C1 segment of cervical spinal cord (tissue), 14 donors: ENCODE measurements around the gene LRP2.

Experiments used
- DNase-seq, 14 donors: peaks; one replicate each; lab custom pipeline; 2025; lab: John Stamatoyannopoulos, UW

LRP2 gene

GRCh38 chr2:169091761-169092519 is 270.4 kb downstream of the LRP2 start:
- no peak for DNase-seq

- no peak for DNase-seq
These were observed 271.1 kb downstream of the LRP2 start for GRCh38 chr2:169091256-169091655.

- DNase-seq: no peak
These were observed 272.1 kb downstream of the LRP2 start for GRCh38 chr2:169090133-169090820.

- no peak for DNase-seq
These were observed 273.2 kb downstream of the LRP2 start for GRCh38 chr2:169089182-169089581.

GRCh38 chr2:169087757-169088379 is 274.5 kb downstream of the LRP2 start:
- no peak for DNase-seq

GRCh38 chr2:169086893-169087467 is 275.4 kb downstream of the LRP2 start:
- DNase-seq: no peak

GRCh38 chr2:169082995-169083394 is 279.3 kb downstream of the LRP2 start:
- DNase-seq: no peak

GRCh38 chr2:169081551-169081950 is 280.8 kb downstream of the LRP2 start:
- no peak for DNase-seq

GRCh38 chr2:169080250-169081069 is 281.9 kb downstream of the LRP2 start:
- peak in 1 of 14 donors; percentile 9 for DNase-seq

- DNase-seq: no peak
These were observed 284.6 kb downstream of the LRP2 start for GRCh38 chr2:169077674-169078240.
